ENCODE results near the gene FAHD2B. TPM values are rescaled to one million over a fixed set of nuclear protein-coding genes. Genes with fewer than 3 reads are reported as not detected.
A peak's percentile ranks its signal among the peaks of the same experiment; 100 is the strongest.
"Not testable (repeated sequence)": the region's sequence is repeated elsewhere in the genome, so short reads cannot be mapped to it uniquely, and the experiment has no call there.

Gene FAHD2B, protein sequence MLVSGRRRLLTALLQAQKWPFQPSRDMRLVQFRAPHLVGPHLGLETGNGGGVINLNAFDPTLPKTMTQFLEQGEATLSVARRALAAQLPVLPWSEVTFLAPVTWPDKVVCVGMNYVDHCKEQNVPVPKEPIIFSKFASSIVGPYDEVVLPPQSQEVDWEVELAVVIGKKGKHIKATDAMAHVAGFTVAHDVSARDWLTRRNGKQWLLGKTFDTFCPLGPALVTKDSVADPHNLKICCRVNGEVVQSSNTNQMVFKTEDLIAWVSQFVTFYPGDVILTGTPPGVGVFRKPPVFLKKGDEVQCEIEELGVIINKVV
- total RNA-seq (10 to 100 TPM; 24.8 to 42.4 (median 33.2) TPM), polyA plus RNA-seq (10 to 100 TPM; 11.9 to 25.9 TPM)
- long read RNA-seq, donor 1, transcript FAHD2B-202 (9 exons, 1,388 nt) = major isoform, 40 of 68 reads
- long read RNA-seq, donor 1, transcript FAHD2B-201 (8 exons, 1,305 nt) = minor isoform, 10 of 68 reads
- long read RNA-seq, donor 1, partial matches to known transcripts = 6 of 68 reads
- long read RNA-seq, donor 1, other reads (novel, unspliced or antisense) = 12 of 68 reads
- long read RNA-seq, donor 2, transcript FAHD2B-202 (9 exons, 1,388 nt) = major isoform, 45 of 81 reads
- long read RNA-seq, donor 2, transcript FAHD2B-201 (8 exons, 1,305 nt) = minor isoform, 14 of 81 reads
- long read RNA-seq, donor 2, partial matches to known transcripts = 8 of 81 reads
- long read RNA-seq, donor 2, other reads (novel, unspliced or antisense) = 14 of 81 reads
- long read RNA-seq, donor 3, transcript FAHD2B-201 (8 exons, 1,305 nt) = minor isoform, 6 of 67 reads
- long read RNA-seq, donor 3, transcript FAHD2B-202 (9 exons, 1,388 nt) = major isoform, 45 of 67 reads
- long read RNA-seq, donor 3, partial matches to known transcripts = 4 of 67 reads
- long read RNA-seq, donor 3, other reads (novel, unspliced or antisense) = 12 of 67 reads

DNA sequence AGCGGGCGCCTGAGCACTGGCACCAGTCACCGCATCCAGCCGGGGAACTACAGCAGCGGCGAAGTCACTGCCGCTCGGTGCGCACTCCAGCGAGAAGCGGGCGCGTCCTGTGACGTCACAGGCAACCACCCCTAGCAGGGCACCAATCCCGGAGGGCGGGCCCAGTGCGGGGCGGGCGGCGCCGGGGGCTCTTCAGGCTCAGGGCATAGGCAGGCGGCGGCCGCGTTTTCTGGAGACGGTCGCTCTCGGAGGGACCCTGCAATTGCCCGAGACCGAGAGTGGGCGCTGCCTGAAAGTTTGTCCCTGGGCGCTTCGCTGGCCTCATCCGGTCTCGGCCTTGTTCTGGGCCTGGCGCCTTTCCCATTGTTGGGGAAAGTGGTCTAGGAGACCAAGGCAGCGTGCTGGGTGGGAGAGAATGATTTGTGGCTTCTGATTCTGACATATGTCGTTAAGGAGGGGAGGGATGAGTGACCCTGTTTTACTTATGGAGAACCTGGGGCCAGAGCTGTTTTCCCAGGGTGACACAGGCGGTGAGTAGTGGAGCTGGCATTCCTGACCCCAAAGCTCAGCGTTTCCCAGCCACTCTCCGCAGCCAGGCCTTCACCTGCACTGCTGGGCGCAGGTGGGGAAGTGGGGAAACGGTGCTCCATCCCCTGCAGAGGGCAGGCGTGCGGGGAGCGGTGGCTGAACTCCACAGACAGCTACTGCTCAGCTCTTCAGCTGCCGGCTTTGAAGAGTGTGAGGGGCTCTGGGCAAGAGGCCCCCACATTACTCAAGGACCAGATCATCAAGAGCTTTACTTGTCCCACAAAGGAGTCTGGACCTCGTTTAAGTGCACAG lies at the start of gene FAHD2B:
Gene FAHD2B, minus strand, starts transcription at position 111 of the 840 bp plus-strand sequence. CDS start 3,176 bp downstream, outside the sequence.
- DNase-seq (peak; percentile 85 to 88), ATAC-seq (peak; percentile 95 to 98 (median 96))
- H3K27me3 ChIP-seq; H3K36me3 ChIP-seq; intact Hi-C loops (cut with DNase I); H3K9me3 ChIP-seq; H3K4me1 ChIP-seq: not testable (repeated sequence)
- H3K27ac ChIP-seq = peak within 1 kb of the TSS in 7 of 10 donors; percentile 34 to 73 (median 57)
- WGBS, 2 donors = 4 to 5% methylated on average over 34 to 41 of the region's 48 CpGs
- peak within 1 kb of the TSS; percentile 18 to 59 (median 50) for H3K4me3 ChIP-seq

DNA sequence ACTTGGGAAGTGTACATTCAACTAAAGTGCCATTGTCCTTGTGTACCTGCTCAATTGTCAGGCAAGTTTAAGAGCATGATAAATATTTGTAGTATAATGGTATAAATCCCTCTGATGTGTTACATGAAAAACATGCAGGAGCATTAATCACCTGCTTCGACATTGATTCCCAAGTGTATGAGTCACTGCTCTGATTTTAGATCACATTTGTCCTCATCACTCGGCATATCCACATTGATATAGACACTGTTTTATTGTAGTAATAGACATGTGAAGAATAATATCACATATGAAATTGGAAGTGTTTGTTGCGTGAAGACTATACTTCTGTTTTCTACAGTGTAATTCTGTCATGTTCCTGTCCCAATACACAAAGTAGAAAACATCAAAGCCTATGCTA lies 49.3 kb upstream of the FAHD2B start:
- H3K27me3 ChIP-seq; ATAC-seq; H3K4me1 ChIP-seq; H3K27ac ChIP-seq; H3K9me3 ChIP-seq; DNase-seq; H3K4me3 ChIP-seq; intact Hi-C loops (cut with DNase I): not testable (repeated sequence)
- peaks cover 0 to 46% (median 6%) of the 10 kb centered on the region in 9 donors for H3K36me3 ChIP-seq
- WGBS, 2 donors = 57 to 64% methylated on average over 3 of the region's 3 CpGs

DNA sequence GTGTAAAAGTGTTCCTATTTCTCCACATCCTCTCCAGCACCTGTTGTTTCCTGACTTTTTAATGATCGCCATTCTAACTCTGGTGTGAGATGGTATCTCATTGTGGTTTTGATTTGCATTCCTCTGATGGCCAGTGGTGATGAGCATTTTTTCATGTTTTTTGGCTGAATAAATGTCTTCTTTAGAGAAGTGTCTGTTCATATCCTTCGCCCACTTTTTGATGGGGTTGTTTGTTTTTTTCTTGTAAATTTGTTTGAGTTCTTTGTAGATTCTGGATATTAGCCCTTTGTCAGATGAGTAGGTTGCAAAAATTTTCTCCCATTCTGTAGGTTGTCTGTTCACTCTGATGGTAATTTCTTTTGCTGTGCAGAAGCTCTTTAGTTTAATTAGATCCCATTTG lies 34.4 kb upstream of the FAHD2B start:
- intact Hi-C loops (cut with DNase I); H3K27me3 ChIP-seq; H3K9me3 ChIP-seq; H3K4me3 ChIP-seq; DNase-seq; H3K4me1 ChIP-seq; ATAC-seq; H3K27ac ChIP-seq: not testable (repeated sequence)
- H3K36me3 ChIP-seq = peaks cover 0 to 18% (median 0%) of the 10 kb centered on the region in 9 donors
- 94 to 95% methylated on average over 2 of the region's 2 CpGs for WGBS, 2 donors

DNA sequence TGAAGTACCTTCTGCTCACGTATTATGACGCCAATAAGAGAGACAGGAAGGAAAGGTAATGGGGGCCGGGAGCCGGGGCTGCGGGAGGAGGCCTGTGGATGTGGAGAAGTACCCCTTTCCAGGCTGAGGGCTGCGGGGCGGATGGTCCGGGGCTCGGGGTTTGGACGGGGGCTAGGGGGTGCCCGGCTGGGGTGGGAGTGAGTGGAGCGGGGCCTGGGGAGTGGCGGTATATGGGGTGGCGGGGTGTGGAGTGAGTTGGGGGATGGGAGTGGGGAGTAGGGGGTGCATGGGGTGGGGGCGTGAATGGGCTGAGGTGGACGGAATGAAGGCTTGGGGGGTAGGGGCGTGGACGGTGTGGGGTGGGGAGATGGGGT lies 19.2 kb upstream of the FAHD2B start:
- Histone ChIP-seq H3K4me3 (peak overlapping the region; percentile 65 to 94 (median 86)), H3K27ac (peak overlapping the region; percentile 85 to 99 (median 94))
- peak in 7 of 8 donors; percentile 36 to 83 (median 51) for ATAC-seq
- H3K27me3 ChIP-seq, H3K36me3 ChIP-seq, H3K9me3 ChIP-seq, H3K4me1 ChIP-seq: not testable (repeated sequence)
- intact Hi-C loops (cut with DNase I) = loop anchor here in 3 of 10 donors (5.0 to 10.0 kb wide), 3 partner anchors 102 to 259 kb away; partner anchors contain the start of gene ANKRD39 (in 2 of the 3)
- peak in 1 of 2 donors; percentile 37 for DNase-seq
- 1 to 2% methylated on average over 14 to 16 of the region's 18 CpGs for WGBS, 2 donors

DNA sequence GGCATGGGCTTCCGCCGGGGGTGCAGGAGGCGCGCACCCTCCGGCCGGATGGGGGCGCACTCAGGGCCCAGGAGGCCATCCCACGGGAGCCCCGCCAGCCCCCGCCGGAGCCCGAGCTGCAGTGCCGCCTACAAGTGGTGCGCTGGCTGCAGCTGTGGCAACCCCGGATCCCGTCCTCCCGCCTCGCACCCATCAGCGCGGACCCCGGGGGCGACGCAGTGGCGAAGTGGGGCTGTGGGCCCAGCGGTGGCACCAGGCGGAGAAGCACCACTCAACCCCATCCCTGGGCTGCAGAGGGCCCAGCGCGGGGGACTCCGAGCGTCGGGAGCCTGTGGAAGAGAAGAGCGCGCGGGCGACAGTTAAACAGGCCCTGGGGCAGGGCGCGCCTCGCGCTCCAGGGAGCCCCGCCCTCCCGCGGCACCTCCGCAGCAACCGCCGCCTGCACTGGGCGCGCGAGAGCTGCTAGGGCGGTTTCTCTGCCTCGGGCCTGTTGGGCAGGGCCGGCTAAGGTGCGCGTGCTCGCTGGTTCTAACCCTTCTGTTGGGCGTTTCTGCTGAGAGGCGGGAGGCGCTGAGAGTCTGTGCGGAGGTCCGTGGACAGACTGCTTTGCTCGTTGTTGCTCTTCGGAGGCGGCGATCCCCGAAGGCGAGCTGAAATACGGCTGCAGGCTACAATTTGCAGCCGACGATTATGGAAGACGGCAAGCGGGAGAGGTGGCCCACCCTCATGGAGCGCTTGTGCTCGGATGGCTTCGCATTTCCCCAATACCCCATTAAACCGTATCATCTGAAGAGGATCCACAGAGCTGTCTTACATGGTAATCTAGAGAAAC lies 18.6 kb upstream of the FAHD2B start, which contains the start of gene ANKRD36:
Gene ANKRD36, plus strand, starts transcription at position 104 of the 832 bp plus-strand sequence. Its CDS starts 587 bp downstream, at position 691.
- DNase-seq (peak; percentile 77 to 86), ATAC-seq (peak; percentile 93 to 96 (median 95))
- H3K4me1 ChIP-seq, H3K36me3 ChIP-seq, H3K9me3 ChIP-seq, H3K27me3 ChIP-seq: not testable (repeated sequence)
- WGBS, 2 donors = 0% methylated on average over 46 to 59 of the region's 74 CpGs
- TF ChIP-seq, protein P1, sequence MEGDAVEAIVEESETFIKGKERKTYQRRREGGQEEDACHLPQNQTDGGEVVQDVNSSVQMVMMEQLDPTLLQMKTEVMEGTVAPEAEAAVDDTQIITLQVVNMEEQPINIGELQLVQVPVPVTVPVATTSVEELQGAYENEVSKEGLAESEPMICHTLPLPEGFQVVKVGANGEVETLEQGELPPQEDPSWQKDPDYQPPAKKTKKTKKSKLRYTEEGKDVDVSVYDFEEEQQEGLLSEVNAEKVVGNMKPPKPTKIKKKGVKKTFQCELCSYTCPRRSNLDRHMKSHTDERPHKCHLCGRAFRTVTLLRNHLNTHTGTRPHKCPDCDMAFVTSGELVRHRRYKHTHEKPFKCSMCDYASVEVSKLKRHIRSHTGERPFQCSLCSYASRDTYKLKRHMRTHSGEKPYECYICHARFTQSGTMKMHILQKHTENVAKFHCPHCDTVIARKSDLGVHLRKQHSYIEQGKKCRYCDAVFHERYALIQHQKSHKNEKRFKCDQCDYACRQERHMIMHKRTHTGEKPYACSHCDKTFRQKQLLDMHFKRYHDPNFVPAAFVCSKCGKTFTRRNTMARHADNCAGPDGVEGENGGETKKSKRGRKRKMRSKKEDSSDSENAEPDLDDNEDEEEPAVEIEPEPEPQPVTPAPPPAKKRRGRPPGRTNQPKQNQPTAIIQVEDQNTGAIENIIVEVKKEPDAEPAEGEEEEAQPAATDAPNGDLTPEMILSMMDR (IDR thresholded peaks at IDR 0.05) = peak; percentile 33 to 68 (median 63)
- peak within 1 kb of the TSS; percentile 85 to 99 (median 94) for H3K27ac ChIP-seq
- intact Hi-C loops (cut with DNase I) = loop anchor here in 3 of 10 donors (5.0 to 10.0 kb wide), 3 partner anchors 101 to 258 kb away; partner anchors contain the start of gene ANKRD39 (in 2 of the 3)
- peak within 1 kb of the TSS; percentile 65 to 94 (median 86) for H3K4me3 ChIP-seq

All from heart right ventricle (tissue), 16 donors.